ENCODE measurements around the gene LAPTM5. TPM values are rescaled to one million over a fixed set of nuclear protein-coding genes. Genes with fewer than 3 reads are reported as not detected.
"Not testable (repeated sequence)": the region's sequence is repeated elsewhere in the genome, so short reads cannot be mapped to it uniquely, and the experiment has no call there.

LAPTM5 gene
- 0.44 TPM for polyA plus RNA-seq (2013, experiment 1 of 2; ENCODE audit: insufficient read length)
- polyA plus RNA-seq (2013, experiment 2 of 2; ENCODE audit: insufficient read length) = 0.17 TPM

- DNase-seq = no peak
Measured at GRCh38 chr1:30757352-30758120, at the start of gene LAPTM5. Gene LAPTM5, minus strand, starts transcription at chr1:30757774. Its CDS starts 29 bp downstream, at chr1:30757745.

DNA sequence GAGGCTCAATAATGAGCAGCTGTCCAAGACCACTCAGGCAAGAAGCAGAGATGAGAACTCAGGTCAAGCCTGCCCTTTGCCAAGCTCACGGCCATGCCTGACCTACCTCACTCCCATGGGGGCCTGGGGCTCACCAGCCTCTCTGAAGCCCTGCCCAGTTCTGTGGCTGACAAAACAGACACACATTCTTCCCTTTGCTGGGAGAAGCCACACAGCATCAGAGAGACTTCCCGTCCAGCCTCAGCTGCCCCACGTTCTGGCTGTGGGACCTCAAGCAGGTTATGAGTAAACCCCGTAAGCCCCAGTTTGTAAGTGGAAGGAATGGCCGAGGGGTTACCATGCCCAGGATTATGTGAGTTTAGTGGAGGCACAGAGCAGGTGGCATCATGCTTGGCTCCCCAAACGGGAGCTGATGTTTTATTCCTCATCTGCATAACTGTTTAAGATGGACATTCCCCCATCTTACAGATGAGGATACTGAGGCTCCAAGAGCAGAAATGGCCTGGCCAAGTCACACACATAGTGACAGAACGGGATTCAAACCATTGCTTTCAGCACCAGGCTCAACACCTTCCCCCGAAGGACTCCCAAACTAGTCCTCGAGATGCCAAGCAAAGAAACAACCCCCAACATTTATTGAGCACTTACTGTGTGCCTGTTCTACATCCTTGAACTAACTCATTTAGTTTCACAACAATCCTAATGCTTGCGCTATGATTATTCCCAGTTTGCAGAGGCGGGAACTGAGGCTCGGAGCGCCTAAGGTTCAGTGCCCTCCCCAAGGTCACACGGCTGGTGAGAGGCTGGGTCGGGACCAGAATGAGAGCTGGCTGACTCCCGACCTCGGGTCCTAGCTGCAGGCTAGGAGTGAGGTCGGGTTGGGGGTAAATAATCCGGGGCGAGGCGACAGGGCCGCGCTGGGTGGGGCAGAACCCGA, 49.1 kb upstream of the LAPTM5 start:
- DNase-seq = no peak

DNA sequence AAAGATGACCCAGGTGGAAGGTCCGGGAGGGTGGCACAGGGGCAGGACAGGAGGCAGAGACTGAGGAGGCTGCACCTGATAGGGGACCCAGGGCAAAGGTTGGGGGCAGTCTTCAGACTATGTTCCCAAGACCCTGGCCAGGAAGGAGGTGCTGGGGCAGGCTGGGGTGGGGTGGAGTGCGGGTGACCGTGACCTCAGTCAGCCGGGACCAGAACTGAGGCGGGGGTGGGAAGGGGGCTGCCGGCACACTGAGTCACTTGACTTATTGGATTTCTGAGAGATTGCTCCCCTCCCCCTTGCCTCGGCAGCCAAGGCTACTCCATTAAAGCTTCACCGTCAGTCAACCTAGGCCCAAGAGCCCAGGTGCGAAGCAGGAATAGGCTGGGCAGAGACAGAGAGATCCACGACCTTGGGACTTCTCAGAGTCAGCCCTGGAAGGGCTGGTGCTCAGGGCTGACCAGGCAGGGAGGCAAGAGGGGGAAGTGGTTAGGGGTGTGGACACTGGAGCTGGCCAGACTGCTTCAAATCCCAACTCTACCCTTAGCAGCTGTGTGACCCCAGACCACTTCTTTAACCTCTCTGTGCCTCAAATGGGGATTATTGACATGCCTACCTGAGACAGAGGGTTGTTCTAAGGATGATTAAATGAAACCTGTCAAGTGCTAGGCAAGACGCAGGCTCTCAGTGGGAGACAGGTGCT, 47.9 kb upstream of the LAPTM5 start:
- DNase-seq = no peak

DNA sequence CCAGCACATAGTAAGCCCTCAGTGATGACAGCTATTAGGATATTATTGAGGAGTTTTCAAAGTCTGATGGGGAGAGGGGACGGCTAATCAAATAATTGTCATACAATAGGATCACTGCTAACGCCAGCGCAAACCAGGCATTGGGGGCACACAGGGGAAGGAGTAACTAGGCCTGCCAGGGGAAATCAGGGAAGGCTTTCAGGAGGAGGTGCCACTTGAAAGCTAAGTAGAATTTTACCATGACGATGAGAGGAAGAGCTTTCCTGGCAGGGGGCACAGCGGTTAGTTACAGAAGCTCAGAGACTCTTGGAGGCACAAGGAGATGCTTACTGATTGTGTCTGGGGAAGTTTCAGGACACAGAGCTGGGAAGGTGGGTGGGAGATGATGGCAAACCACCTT, 47.2 kb upstream of the LAPTM5 start:
- no peak for DNase-seq

DNA sequence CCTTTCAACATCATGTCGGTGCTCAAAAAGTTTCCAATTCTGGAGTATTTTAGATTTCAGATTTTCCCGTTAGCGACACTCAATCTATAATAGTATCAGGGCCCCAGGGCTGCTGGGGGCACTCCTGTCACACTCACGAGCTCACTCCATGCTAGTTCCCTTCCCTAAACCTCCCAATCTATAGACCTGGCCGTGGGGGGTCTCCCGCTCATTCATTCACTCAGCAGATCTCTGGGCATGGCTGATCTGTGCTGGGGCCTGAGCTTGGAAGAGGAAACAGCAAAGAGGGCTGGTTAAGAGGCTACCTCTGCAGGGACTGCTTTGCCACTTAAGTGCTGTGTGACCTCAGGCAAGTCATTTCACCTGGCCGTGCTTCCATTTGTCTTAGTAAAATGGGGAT, 46.8 kb upstream of the LAPTM5 start:
- DNase-seq = no peak

GRCh38 chr1:30803562-30803961, 46.0 kb upstream of the LAPTM5 start:
- no peak for DNase-seq

- DNase-seq = peak; percentile 58
Measured at GRCh38 chr1:30801771-30802198, 44.2 kb upstream of the LAPTM5 start.

DNA sequence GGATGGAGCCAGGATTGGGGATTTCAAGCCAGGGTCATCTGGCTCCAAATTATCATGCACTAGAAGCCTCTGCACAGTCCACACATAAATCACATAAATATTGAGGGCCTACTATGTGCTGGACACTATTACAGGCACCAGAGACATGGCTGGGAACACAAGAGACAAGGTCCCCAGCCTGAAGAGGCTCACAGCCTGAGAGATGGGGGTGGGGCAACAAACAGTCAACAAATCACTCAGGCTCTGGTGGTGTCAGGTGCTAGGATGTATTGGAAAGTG, 41.6 kb upstream of the LAPTM5 start:
- DNase-seq = no peak

GRCh38 chr1:30798389-30799232, 41.0 kb upstream of the LAPTM5 start:
- no peak for DNase-seq

GRCh38 chr1:30795026-30795425, 37.5 kb upstream of the LAPTM5 start:
- no peak for DNase-seq

DNA sequence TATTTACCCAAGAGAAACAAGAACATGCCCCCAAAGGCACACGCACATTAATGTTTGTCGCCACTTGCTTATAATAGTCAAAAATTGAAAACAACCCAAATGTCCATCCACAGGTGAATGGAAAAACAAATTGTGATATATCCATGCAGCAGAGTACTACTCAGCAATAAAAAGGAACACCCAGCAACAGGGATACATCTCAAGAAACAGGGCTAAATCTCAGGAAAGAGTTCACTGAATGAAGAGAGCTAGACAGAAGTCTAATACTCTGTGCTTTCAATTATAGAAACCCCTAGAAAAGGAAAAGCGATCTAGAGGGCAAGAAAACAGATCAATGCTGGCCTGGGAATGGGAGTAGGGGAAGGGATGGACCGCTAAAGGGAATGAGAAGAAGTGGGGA, 36.7 kb upstream of the LAPTM5 start:
- DNase-seq = no peak

GRCh38 chr1:30793209-30793608, 35.6 kb upstream of the LAPTM5 start:
- DNase-seq = no peak

GRCh38 chr1:30791868-30792267, 34.3 kb upstream of the LAPTM5 start:
- DNase-seq = no peak

GRCh38 chr1:30790850-30791778, 33.5 kb upstream of the LAPTM5 start:
- peak; percentile 33 for DNase-seq

DNA sequence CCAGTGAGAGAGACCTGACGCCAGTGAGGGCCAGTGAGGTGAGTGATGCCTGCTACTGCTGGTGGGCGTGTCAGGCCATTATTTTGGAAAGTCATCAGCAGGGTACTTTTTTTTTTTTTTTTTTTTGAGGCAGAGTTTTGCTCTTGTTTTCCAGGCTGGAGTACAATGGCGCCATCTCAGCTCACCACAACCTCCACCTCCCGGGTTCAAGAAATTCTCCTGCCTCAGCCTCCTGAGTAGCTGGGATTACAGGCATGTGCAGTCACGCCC, 32.6 kb upstream of the LAPTM5 start:
- DNase-seq = not testable (repeated sequence)

DNA sequence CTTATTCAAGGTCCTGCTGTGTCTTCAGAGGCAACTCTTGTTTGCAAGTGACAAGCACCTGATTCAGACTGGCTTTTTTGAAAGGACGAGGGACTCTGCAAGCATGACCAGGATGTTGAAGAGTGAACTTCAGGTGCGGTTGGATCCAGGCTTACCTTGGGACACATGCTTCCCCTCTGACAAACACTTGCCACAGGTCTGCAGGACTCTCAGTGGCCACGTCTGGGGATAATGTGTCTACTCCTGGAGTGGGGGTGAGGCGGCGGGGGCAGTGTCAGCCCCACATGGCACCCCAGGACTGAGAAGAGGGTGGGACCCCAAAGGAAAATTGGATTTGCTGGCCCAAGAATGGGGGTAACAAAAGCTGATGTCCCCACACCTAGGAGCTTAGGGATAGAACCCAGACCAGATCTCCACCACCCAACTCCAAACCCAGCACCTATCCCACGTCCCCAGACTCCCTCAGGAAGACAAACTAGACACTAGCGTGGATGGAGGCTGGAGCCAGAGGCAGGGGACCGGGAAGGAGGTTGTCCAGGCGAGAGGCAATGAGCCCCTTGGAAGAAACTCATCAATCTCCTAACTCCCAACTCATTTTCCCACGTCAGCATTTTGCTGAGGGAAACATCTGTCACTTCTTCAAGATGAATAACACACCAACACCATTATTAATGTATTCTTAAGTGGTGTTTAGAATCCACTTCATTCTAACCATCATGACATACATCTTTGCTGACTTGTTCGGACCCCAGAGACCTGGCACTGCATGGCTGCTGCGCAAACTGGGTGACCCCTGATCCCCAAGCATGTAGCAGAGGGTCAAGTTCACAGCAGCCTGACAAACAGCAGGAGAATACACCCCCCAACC, 32.0 kb upstream of the LAPTM5 start:
- DNase-seq = no peak

- DNase-seq = no peak
Measured at GRCh38 chr1:30788580-30789387, 31.2 kb upstream of the LAPTM5 start.

DNA sequence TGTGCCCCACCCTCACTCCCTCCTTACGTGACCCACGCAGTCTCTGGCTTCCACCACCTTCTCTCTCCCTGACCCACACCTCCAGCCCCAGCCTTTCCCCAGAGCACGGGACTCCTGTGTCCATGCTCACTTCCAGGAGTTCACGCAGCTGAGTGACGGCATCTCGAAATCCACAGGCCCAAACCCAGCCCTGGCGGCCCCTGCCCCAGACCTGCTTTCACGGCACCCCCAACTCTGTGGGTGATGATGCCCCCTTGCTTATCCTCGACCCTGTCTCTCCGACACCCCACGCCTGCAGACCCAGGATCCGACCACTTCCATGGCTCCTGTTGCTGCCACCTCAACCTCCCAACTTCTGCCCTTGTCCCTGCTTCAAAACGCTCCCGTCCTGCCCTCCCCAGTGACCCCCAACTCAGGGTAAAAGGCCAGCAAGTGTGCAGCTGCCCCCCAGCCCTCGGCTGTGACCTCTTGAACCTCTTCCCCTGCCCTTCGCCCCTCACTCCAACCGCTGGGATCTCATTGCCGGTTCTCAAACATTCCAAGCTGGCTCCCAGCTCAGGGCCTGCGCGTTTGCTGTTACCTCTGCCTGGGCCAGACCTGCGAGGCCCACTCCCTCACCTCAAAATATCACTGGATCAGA, 30.4 kb upstream of the LAPTM5 start:
- DNase-seq = no peak

DNA sequence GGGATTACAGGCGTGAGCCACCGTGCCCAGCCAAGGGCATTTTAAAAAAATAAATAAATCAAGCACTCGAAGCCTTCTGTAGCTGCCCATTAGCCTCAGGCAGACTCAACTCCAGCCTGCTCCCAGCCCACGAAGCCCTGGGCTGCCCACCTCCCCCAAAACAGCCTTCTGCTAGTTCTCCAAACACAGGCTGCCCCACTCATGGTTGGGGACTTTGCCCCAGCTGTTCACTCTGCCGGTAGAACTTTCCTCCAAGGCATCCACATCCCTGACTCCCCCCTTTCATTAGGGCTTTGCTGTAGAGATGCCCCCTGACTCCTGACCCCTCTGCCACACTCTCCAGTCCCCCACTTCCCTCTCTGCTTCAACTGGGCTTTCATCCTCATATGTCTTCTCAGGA, 29.7 kb upstream of the LAPTM5 start:
- no peak for DNase-seq

Data from fibroblast of skin of back (primary cell).